ENCODE data around the gene TYW5.
A peak's percentile ranks its signal among the peaks of the same experiment; 100 is the strongest.

TYW5 gene

GRCh38 chr2:199955339-199956061 is at the start of gene TYW5, which contains the start of gene MAIP1:
TSS of gene TYW5 (minus strand) at chr2:199955491. CDS start at chr2:199955470, 21 bp downstream.
TSS of gene MAIP1 (plus strand) at chr2:199955582. CDS start at chr2:199955799, 217 bp downstream.
- Histone ChIP-seq H3K27me3 (ENCODE audit: insufficient read depth, low read length) (no peaks in the 10 kb centered on the region), H3K4me3 (ENCODE audit: low read length) (peak within 1 kb of the TSS; percentile 99), H3K9ac (ENCODE audit: low read depth, low read length) (peak within 1 kb of the TSS; percentile 91), H3K4me1 (ENCODE audit: insufficient read depth, low read length) (peaks cover 4% of the 10 kb centered on the region; the same call in 1 of the 2 replicates), H3K27ac (ENCODE audit: low read length) (peak within 1 kb of the TSS; percentile 88), H3K9me3 (ENCODE audit: insufficient read depth, low read depth, low read length) (no peaks in the 10 kb centered on the region), H3K36me3 (ENCODE audit: insufficient read depth, low read depth, low read length) (peaks cover 35% of the 10 kb centered on the region)

GRCh38 chr2:200003444-200003843 is 48.2 kb upstream of the TYW5 start:
- Histone ChIP-seq H3K36me3 (ENCODE audit: insufficient read depth, low read depth, low read length) (no peaks in the 10 kb centered on the region), H3K9me3 (ENCODE audit: insufficient read depth, low read depth, low read length) (peaks cover 9% of the 10 kb centered on the region; the same call in 1 of the 2 replicates), H3K27me3 (ENCODE audit: insufficient read depth, low read length) (no peaks in the 10 kb centered on the region), H3K27ac (ENCODE audit: low read length) (no peak overlapping the region), H3K4me1 (ENCODE audit: insufficient read depth, low read length) (peaks cover 18% of the 10 kb centered on the region; the same call in 1 of the 2 replicates), H3K4me3 (ENCODE audit: low read length) (peak overlapping the region; percentile 5; the same call in 1 of the 2 replicates), H3K9ac (ENCODE audit: low read depth, low read length) (no peak overlapping the region)

DNA sequence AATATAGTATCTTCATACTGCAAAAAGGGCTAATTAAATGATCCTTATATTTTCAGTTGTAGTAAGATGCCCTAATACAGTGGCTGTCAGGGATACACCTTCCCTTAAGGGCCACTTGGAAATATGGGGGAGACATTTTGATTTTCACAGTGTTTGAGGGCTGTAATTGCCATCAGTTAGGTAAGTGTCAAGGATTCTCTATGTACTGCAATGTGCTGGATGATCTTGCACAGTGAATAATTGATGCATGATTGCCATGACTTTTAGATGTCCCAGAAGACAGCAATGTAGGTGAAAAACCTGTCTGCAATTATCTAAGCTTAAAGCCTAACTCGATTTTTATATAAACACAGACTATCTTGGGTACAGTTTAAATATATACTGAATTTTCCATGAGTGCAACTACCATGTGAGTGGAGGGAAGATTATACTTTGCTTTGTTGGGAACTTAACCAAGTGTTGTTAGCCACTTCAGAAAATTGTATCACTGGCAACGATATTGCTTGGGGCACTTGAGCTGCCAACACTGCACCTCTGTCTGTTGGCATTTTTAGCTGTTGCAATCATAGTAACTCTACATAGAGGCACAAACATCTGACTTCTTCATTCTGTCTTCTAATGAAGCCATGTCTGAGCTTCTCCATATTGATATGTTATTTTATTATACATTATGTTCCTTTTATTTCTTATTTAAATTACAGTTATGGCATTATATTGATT is 45.3 kb upstream of the TYW5 start:
- Histone ChIP-seq H3K27ac (ENCODE audit: low read length) (no peak overlapping the region), H3K27me3 (ENCODE audit: insufficient read depth, low read length) (no peaks in the 10 kb centered on the region), H3K4me3 (ENCODE audit: low read length) (no peak overlapping the region), H3K36me3 (ENCODE audit: insufficient read depth, low read depth, low read length) (no peaks in the 10 kb centered on the region), H3K4me1 (ENCODE audit: insufficient read depth, low read length) (peaks cover 18% of the 10 kb centered on the region; the same call in 1 of the 2 replicates), H3K9me3 (ENCODE audit: insufficient read depth, low read depth, low read length) (peaks cover 2% of the 10 kb centered on the region; the same call in 1 of the 2 replicates), H3K9ac (ENCODE audit: low read depth, low read length) (no peak overlapping the region)

GRCh38 chr2:199999166-199999565 is 43.9 kb upstream of the TYW5 start:
- H3K27ac ChIP-seq (ENCODE audit: low read length), result no peak overlapping the region
- H3K4me3 ChIP-seq (ENCODE audit: low read length), result no peak overlapping the region
- H3K9ac ChIP-seq (ENCODE audit: low read depth, low read length), result no peak overlapping the region
- no peaks in the 10 kb centered on the region for H3K27me3 ChIP-seq (ENCODE audit: insufficient read depth, low read length)
- peaks cover 17% of the 10 kb centered on the region; the same call in 1 of the 2 replicates for H3K4me1 ChIP-seq (ENCODE audit: insufficient read depth, low read length)
- H3K36me3 ChIP-seq (ENCODE audit: insufficient read depth, low read depth, low read length), result no peaks in the 10 kb centered on the region
- H3K9me3 ChIP-seq (ENCODE audit: insufficient read depth, low read depth, low read length), result no peaks in the 10 kb centered on the region

- no peaks in the 10 kb centered on the region for H3K9me3 ChIP-seq (ENCODE audit: insufficient read depth, low read depth, low read length)
- no peak overlapping the region for H3K9ac ChIP-seq (ENCODE audit: low read depth, low read length)
- H3K27ac ChIP-seq (ENCODE audit: low read length), result no peak overlapping the region
- H3K27me3 ChIP-seq (ENCODE audit: insufficient read depth, low read length), result no peaks in the 10 kb centered on the region
- H3K4me1 ChIP-seq (ENCODE audit: insufficient read depth, low read length), result no peaks in the 10 kb centered on the region
- H3K4me3 ChIP-seq (ENCODE audit: low read length), result no peak overlapping the region
- no peaks in the 10 kb centered on the region for H3K36me3 ChIP-seq (ENCODE audit: insufficient read depth, low read depth, low read length)
Measured at GRCh38 chr2:199997296-199997695, 42.0 kb upstream of the TYW5 start.

GRCh38 chr2:199994896-199995295 is 39.6 kb upstream of the TYW5 start:
- H3K9me3 ChIP-seq (ENCODE audit: insufficient read depth, low read depth, low read length), result no peaks in the 10 kb centered on the region
- H3K4me1 ChIP-seq (ENCODE audit: insufficient read depth, low read length), result no peaks in the 10 kb centered on the region
- H3K9ac ChIP-seq (ENCODE audit: low read depth, low read length), result no peak overlapping the region
- no peak overlapping the region for H3K4me3 ChIP-seq (ENCODE audit: low read length)
- H3K36me3 ChIP-seq (ENCODE audit: insufficient read depth, low read depth, low read length), result no peaks in the 10 kb centered on the region
- no peak overlapping the region for H3K27ac ChIP-seq (ENCODE audit: low read length)
- H3K27me3 ChIP-seq (ENCODE audit: insufficient read depth, low read length), result no peaks in the 10 kb centered on the region

DNA sequence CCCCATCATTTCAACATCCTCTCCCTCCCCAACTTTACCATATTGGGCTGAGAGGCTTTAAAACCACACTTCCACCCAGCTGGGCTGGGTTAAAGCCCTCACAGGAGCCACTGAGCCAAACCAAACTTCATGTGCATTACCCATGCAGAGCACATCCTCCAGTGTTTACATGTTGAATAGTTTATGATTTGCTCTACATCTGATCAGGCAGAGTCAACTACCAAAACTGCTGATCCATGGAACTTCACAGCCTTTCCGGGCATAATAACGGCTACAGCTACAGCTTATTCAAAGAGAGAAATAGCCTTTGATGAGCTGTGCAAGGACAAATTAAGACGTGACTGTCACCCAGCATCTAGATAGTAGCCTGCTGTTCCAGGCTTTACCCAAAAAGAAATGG is 39.1 kb upstream of the TYW5 start:
- Histone ChIP-seq H3K27me3 (ENCODE audit: insufficient read depth, low read length) (no peaks in the 10 kb centered on the region), H3K36me3 (ENCODE audit: insufficient read depth, low read depth, low read length) (no peaks in the 10 kb centered on the region), H3K9me3 (ENCODE audit: insufficient read depth, low read depth, low read length) (no peaks in the 10 kb centered on the region), H3K4me3 (ENCODE audit: low read length) (no peak overlapping the region), H3K4me1 (ENCODE audit: insufficient read depth, low read length) (no peaks in the 10 kb centered on the region), H3K27ac (ENCODE audit: low read length) (no peak overlapping the region), H3K9ac (ENCODE audit: low read depth, low read length) (no peak overlapping the region)

GRCh38 chr2:199992296-199992695 is 37.0 kb upstream of the TYW5 start:
- Histone ChIP-seq H3K9ac (ENCODE audit: low read depth, low read length) (no peak overlapping the region), H3K36me3 (ENCODE audit: insufficient read depth, low read depth, low read length) (no peaks in the 10 kb centered on the region), H3K27me3 (ENCODE audit: insufficient read depth, low read length) (no peaks in the 10 kb centered on the region), H3K9me3 (ENCODE audit: insufficient read depth, low read depth, low read length) (no peaks in the 10 kb centered on the region), H3K4me1 (ENCODE audit: insufficient read depth, low read length) (peaks cover 10% of the 10 kb centered on the region), H3K4me3 (ENCODE audit: low read length) (no peak overlapping the region), H3K27ac (ENCODE audit: low read length) (no peak overlapping the region)

GRCh38 chr2:199991691-199992090 is 36.4 kb upstream of the TYW5 start:
- Histone ChIP-seq H3K27me3 (ENCODE audit: insufficient read depth, low read length) (no peaks in the 10 kb centered on the region), H3K4me1 (ENCODE audit: insufficient read depth, low read length) (peaks cover 10% of the 10 kb centered on the region), H3K4me3 (ENCODE audit: low read length) (no peak overlapping the region), H3K9me3 (ENCODE audit: insufficient read depth, low read depth, low read length) (no peaks in the 10 kb centered on the region), H3K9ac (ENCODE audit: low read depth, low read length) (no peak overlapping the region), H3K27ac (ENCODE audit: low read length) (no peak overlapping the region), H3K36me3 (ENCODE audit: insufficient read depth, low read depth, low read length) (no peaks in the 10 kb centered on the region)

GRCh38 chr2:199989822-199990221 is 34.5 kb upstream of the TYW5 start:
- Histone ChIP-seq H3K9ac (ENCODE audit: low read depth, low read length) (no peak overlapping the region), H3K9me3 (ENCODE audit: insufficient read depth, low read depth, low read length) (no peaks in the 10 kb centered on the region), H3K27ac (ENCODE audit: low read length) (no peak overlapping the region), H3K36me3 (ENCODE audit: insufficient read depth, low read depth, low read length) (no peaks in the 10 kb centered on the region), H3K4me3 (ENCODE audit: low read length) (no peak overlapping the region), H3K4me1 (ENCODE audit: insufficient read depth, low read length) (peaks cover 12% of the 10 kb centered on the region), H3K27me3 (ENCODE audit: insufficient read depth, low read length) (no peaks in the 10 kb centered on the region)

GRCh38 chr2:199988151-199988550 is 32.9 kb upstream of the TYW5 start:
- no peaks in the 10 kb centered on the region for H3K9me3 ChIP-seq (ENCODE audit: insufficient read depth, low read depth, low read length)
- H3K27me3 ChIP-seq (ENCODE audit: insufficient read depth, low read length), result no peaks in the 10 kb centered on the region
- peaks cover 29% of the 10 kb centered on the region for H3K4me1 ChIP-seq (ENCODE audit: insufficient read depth, low read length)
- H3K9ac ChIP-seq (ENCODE audit: low read depth, low read length), result no peak overlapping the region
- no peak overlapping the region for H3K4me3 ChIP-seq (ENCODE audit: low read length)
- H3K27ac ChIP-seq (ENCODE audit: low read length), result no peak overlapping the region
- no peaks in the 10 kb centered on the region for H3K36me3 ChIP-seq (ENCODE audit: insufficient read depth, low read depth, low read length)

- H3K36me3 ChIP-seq (ENCODE audit: insufficient read depth, low read depth, low read length), result no peaks in the 10 kb centered on the region
- H3K27ac ChIP-seq (ENCODE audit: low read length), result no peak overlapping the region
- H3K9me3 ChIP-seq (ENCODE audit: insufficient read depth, low read depth, low read length), result no peaks in the 10 kb centered on the region
- no peak overlapping the region for H3K4me3 ChIP-seq (ENCODE audit: low read length)
- H3K9ac ChIP-seq (ENCODE audit: low read depth, low read length), result no peak overlapping the region
- H3K27me3 ChIP-seq (ENCODE audit: insufficient read depth, low read length), result no peaks in the 10 kb centered on the region
- H3K4me1 ChIP-seq (ENCODE audit: insufficient read depth, low read length), result peaks cover 34% of the 10 kb centered on the region
Measured at GRCh38 chr2:199987586-199987985, 32.3 kb upstream of the TYW5 start.

All from iPS-20b (cell line).